ENCODE measurements around the gene LAMA2. TPM values are rescaled to one million over a fixed set of nuclear protein-coding genes. Genes with fewer than 3 reads are reported as not detected.

Gene LAMA2
- total RNA-seq, 1 experiment from 2014 or later, result 8.2 TPM

GRCh38 chr6:129041563-129041962 is 158.6 kb downstream of the LAMA2 start:
- no peak overlapping the region for H2AFZ ChIP-seq (ENCODE audit: low read depth, low read length, poor library complexity, severe bottlenecking)
- H3K9me2 ChIP-seq (ENCODE audit: insufficient read depth), result no peaks in the 10 kb centered on the region
- no peaks in the 10 kb centered on the region for H3K79me2 ChIP-seq (ENCODE audit: insufficient read depth, low read length)
- H3K27me3 ChIP-seq (ENCODE audit: insufficient read depth, low read length), result no peaks in the 10 kb centered on the region
- intact Hi-C loops (cut with micrococcal nuclease), result no loop called here
- ATAC-seq (no peak), DNase-seq (ENCODE audit: low read depth, low spot score) (no peak)
- no peaks in the 10 kb centered on the region for H4K20me1 ChIP-seq (ENCODE audit: insufficient read depth)
- CTCF ChIA-PET, result no interaction called here
- RAD21 ChIA-PET (ENCODE audit: low non-redundant PET in 1 of 2, low total read pairs in 2 of 2, uncharacterized antibody in 2 of 2, unreplicated experiment in 2 of 2), result no interaction called here
- POLR2A ChIA-PET, result no interaction called here
- BruUV-seq (replicated peaks), result no TSS peak
- no peaks in the 10 kb centered on the region for H3K4me1 ChIP-seq (ENCODE audit: control insufficient read depth in 1 of 2, insufficient read depth in 2 of 2, low read length in 2 of 2)
- H3K4me3 ChIP-seq (replicated peaks in 1 of 2; ENCODE audit: low read depth in 1 of 2, low read length in 2 of 2), result no peak overlapping the region
- H3K9ac ChIP-seq (ENCODE audit: low read length), result no peak overlapping the region
- no peak overlapping the region for H3K27ac ChIP-seq (ENCODE audit: low read depth, low read length)
- no peaks in the 10 kb centered on the region for H3K36me3 ChIP-seq (ENCODE audit: control insufficient read depth in 1 of 2, insufficient read depth in 2 of 2, low read length in 2 of 2)
- no peak overlapping the region for H3K4me2 ChIP-seq (ENCODE audit: low read length)
- TF ChIP-seq MAX (IDR thresholded peaks at IDR 0.05) (no peak), EGR1 (IDR thresholded peaks at IDR 0.05; ENCODE audit: low read depth) (no peak), CEBPB (IDR thresholded peaks at IDR 0.05; ENCODE audit: low read depth) (no peak), ZBTB33 (IDR thresholded peaks at IDR 0.05; ENCODE audit: extremely low read depth, insufficient replicate concordance, low read length) (no peak), POLR2AphosphoS5 (IDR thresholded peaks at IDR 0.05; ENCODE audit: low read depth, low read length) (no peak), ELF1 (IDR thresholded peaks at IDR 0.05; ENCODE audit: borderline replicate concordance, low read depth) (no peak), SRF (IDR thresholded peaks at IDR 0.05; ENCODE audit: low read depth) (no peak), CTCF (IDR thresholded peaks at IDR 0.05 in 2 of 3, conservative IDR thresholded peaks at IDR 0.05 in 1 of 3; ENCODE audit: borderline replicate concordance in 1 of 3, insufficient read depth in 1 of 3, low read depth in 2 of 3, low read length in 2 of 3) (no peak)
- no peaks in the 10 kb centered on the region for H3K9me3 ChIP-seq (ENCODE audit: control insufficient read depth in 1 of 2, insufficient read depth in 1 of 2, low read depth in 1 of 2, low read length in 2 of 2)
